ENCODE data around the gene COL23A1.

Gene COL23A1

GRCh38 chr5:178418471-178419010 lies 171.7 kb downstream of the COL23A1 start:
- DNase-seq = no peak

DNA sequence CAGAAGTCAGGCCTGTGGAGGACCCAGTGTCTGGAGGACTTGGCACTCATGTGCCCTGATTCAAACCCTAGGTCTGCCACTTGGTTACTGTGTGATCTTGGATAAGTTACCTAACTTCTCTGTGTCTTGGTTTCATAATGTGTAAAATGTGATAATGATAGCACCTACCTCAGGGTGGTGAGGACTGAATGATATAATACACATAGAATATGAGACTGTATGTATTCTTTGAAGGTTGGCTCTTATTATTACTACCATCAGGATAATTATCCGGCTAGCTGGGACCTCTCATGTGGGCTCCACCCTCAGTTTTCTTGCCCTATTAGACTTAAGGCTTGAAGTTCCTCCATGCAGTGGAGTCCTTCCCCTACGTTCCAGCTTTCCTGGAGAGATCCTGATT lies 172.2 kb downstream of the COL23A1 start:
- no peak for DNase-seq

DNA sequence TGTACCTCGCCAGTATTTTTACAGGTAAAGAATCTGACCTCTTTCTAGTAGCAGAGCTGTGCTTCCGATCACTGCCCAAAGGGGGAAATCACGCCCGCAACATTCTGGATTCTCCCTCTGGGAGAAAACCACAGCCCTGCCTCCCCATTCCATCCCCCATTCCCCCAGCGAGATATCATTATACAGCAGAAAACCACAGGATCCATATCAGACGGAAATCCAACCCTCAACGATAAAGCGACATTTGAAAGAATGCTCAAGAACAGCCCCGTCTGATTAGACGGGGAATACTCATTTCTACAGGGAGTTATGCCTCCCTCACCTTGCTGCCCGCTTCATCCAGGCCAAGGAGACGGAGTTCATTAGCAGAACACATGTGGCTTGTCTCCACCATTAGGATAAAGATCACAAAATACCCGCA lies 172.8 kb downstream of the COL23A1 start:
- no peak for DNase-seq

GRCh38 chr5:178416919-178417318 lies 173.3 kb downstream of the COL23A1 start:
- no peak for DNase-seq

GRCh38 chr5:178416206-178416882 lies 173.8 kb downstream of the COL23A1 start:
- no peak for DNase-seq

DNA sequence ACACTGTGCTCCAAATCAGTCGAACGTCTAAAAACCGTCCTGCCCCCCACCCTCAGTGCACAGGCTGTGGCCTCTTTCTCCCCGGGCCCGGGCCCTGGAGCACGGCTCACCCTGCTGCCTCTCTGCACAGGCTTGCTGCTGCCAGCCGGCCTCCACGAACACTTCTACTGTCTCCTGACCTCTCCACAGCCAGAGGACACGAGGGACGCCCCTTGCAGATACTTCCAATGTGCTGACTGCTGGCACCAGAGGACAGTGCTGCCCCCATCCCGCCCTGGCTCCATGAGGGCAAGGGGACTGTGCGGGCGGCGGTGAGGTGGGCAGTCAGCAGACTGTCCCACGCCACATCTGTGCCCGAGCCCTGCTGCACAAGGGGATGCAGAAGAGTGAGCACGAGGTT lies 174.8 kb downstream of the COL23A1 start:
- no peak for DNase-seq

GRCh38 chr5:178413988-178414387 lies 176.2 kb downstream of the COL23A1 start:
- DNase-seq = no peak

DNA sequence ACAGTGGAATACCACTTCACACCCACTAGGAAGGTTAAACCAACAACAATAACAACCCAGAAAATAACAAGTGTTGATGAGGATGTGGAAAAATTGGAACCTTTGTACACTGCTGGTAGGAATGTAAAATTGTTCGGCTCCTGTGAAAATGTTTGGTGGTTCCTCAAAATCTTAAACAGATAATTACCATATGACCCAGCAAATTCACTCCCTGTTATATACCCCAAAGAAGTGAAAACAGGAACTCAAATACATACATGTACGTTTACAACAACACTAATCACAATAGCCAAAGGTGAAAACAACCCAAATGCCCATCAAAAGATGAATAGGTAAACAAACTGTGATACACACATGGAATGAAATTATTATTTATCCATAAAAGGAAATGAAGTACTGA lies 179.1 kb downstream of the COL23A1 start:
- DNase-seq = no peak

DNA sequence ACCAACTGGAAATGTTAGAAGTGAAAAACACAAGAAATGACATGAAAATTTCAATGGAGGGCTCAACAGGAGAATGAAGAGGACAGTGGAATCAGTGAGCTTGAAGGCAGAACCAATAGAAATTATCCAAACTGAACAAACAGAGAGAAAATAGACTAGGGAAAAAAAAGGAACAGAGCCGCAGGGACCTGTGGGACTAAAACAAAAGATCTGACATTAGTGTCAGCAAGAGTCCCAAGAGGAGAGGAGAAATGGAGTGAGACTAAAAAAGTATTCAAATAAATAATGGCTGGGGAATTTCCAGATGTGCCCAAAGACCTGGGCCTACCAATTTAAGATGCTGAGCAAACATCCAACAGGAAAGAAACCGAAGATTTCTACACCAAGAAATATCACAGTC lies 182.5 kb downstream of the COL23A1 start:
- DNase-seq = no peak

GRCh38 chr5:178404987-178405386 lies 185.2 kb downstream of the COL23A1 start:
- DNase-seq = no peak

- no peak for DNase-seq
Measured at GRCh38 chr5:178403956-178404600, 186.1 kb downstream of the COL23A1 start.

GRCh38 chr5:178403351-178403750 lies 186.8 kb downstream of the COL23A1 start:
- DNase-seq = no peak

- DNase-seq = no peak
Measured at GRCh38 chr5:178399701-178400095, 190.5 kb downstream of the COL23A1 start.

DNA sequence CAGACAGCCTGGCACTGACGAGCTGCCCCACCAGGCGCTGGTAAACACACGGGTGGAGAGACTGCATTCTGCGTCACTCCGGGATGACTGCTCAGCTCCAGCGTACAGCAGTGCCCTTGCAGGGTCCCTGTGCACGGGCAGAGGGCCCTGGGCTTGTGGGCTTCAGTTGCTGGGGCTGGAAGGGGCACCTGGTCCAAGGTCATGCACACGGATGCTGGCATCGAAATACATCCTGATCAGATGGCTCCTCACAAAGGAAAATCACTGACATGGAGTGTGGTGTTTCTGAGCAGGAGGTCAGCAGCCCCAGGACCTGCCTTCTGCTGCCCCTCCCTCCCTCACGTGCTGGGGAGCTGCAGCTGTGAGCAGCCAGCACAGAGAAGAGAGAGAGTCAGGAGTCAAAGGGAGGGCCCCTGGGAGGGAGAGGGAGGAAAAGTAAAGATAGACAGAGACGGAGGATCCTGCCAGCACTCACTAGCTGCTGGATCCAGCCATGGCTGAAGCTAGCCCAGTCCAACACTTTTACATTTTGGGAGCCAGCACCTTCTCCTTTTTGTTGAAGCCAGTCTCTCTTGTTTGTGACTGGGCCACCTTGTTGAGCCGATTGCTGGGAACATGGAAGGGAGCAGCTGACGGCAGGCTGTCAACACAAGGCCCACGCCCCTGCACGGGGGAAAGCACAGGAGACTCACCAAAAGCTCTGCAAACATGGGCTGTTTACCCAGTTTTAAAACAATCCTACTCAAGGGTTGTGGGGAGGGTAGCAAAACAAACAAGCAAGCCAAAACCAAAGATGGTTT lies 191.1 kb downstream of the COL23A1 start:
- DNase-seq = no peak

- DNase-seq = no peak
Measured at GRCh38 chr5:178396796-178397720, 193.1 kb downstream of the COL23A1 start.

DNA sequence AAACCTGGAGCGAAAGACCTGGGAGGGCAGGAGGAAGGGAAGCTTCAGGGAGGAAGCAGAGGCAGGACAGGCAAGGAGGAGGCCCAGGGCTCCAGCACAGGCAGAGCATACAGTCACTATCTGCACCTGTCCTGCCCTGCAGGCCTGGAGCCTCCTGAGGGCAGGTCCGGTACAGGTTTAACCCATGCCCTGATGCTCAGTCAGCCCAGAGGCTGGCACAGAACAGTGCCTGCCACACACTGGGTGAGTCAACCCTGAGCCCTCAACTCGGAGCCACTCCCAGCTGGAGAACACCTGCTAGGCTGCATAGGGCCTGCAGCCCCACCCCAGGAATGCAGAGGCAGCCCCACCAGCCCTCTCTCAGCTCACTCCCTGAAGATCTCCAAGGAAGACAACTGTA lies 196.1 kb downstream of the COL23A1 start:
- DNase-seq = no peak

- no peak for DNase-seq
Measured at GRCh38 chr5:178392931-178393394, 197.2 kb downstream of the COL23A1 start.

DNA sequence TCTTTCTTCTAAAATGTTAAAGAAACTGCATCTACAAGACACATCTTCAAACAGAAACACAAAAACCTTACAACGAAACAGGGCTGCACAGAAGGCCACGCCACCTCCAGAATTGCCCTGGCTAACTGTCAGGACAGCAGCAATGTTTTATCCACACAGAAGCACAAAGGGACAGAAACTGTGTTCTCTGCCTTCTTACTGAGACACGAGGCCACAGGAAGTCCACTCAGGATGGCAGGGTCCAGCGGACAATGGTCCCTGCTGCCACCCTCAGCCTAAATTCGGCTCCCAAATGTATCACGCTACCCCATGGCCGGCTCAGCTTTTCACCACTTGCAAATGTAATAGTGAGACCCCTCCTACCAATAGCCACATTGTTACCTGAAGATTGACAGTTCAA lies 197.8 kb downstream of the COL23A1 start:
- DNase-seq = no peak

DNA sequence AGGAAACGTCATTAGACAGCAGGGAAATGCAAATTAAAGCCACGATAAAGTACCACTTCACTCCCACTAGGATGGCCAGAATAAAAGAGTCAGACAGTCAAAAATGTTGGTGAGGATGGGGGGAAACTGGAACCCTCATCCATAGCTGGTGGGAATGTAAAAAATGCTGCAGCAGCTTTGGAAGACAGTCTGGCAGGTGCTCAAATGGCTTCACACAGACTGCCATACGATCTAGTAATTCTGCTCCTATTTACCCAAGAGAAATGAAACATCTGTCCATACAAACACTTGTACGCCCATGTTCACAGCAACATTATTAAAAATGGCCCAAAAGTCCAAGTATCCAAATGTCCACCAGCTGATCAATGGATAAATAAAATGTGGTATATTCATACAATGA lies 198.7 kb downstream of the COL23A1 start:
- DNase-seq = no peak

- DNase-seq = no peak
Measured at GRCh38 chr5:178389796-178390195, 200.4 kb downstream of the COL23A1 start.

GRCh38 chr5:178389026-178389729 lies 201.0 kb downstream of the COL23A1 start:
- DNase-seq = no peak
